B cell (primary cell): ENCODE results near the gene CLIP1. TPM values are rescaled to one million over a fixed set of nuclear protein-coding genes. Genes with fewer than 3 reads are reported as not detected.

Experiments used
- ATAC-seq: fragments of 200-7000 bp; cut with Tn5 transposase; one replicate; pipeline ENCODE4 v1.10.0; 2021; ENCODE audit warnings: low read depth, mild to moderate bottlenecking, moderate number of reproducible peaks, moderate library complexity
- CTCF ChIA-PET: fragments of 350-600 bp; sonication (Branson Sonifier 250); formaldehyde crosslinking; loops from one replicate; lab custom pipeline; 2021; ENCODE audit warnings: antibody characterized with exemption, inconsistent platforms; lab: Charles Lee
- POLR2A ChIA-PET: fragments of 350-600 bp; sonication (Branson Sonifier 250); formaldehyde crosslinking; loops from one replicate; lab custom pipeline; 2021; ENCODE audit warnings: antibody characterized with exemption; lab: Charles Lee
- DNase-seq: peaks from one replicate; pipeline ENCODE4 v3.0.0; 2013
- H2AFZ ChIP-seq: 2 replicates; pipeline ENCODE4 v1.6.1; 2012; ENCODE audit warnings: mild to moderate bottlenecking, low read depth, low read length; ENCODE audit not compliant: insufficient read depth, poor library complexity, severe bottlenecking
- H3K27ac ChIP-seq, 2 donors: 1 replicate in 1 of 2; 2 replicates in 1 of 2; pipeline ENCODE4 v1.5.1; 2012 to 2013; ENCODE audit warnings: low read length in 2 of 2, mild to moderate bottlenecking in 2 of 2, moderate library complexity in 1 of 2
- H3K27me3 ChIP-seq, 4 experiments: fragments of 200-600 bp in 1 of 4; sonication (generic) in 1 of 4; replicated peaks in 1 of 4; 1 replicate in 2 of 4; 2 replicates in 2 of 4; pipeline versions ENCODE4 v1.6.1 to v1.7.0; 2013 to 2016; ENCODE audit warnings: low read length in 3 of 4, mild to moderate bottlenecking in 2 of 4, mixed read lengths in 1 of 4, moderate library complexity in 1 of 4; ENCODE audit not compliant: insufficient read depth in 4 of 4, control insufficient read depth in 3 of 4; ENCODE audit errors: control extremely low read depth in 1 of 4
- H3K36me3 ChIP-seq, 2 experiments: replicated peaks in 1 of 2; 1 replicate in 1 of 2; 2 replicates in 1 of 2; pipeline versions ENCODE4 v1.6.1 to v1.7.1; 2013; ENCODE audit warnings: low read length in 1 of 2; ENCODE audit not compliant: insufficient read depth in 2 of 2, control insufficient read depth in 1 of 2; ENCODE audit errors: control extremely low read depth in 1 of 2, extremely low read depth in 1 of 2
- H3K4me1 ChIP-seq, 2 donors: fragments of 200-600 bp in 1 of 2; sonication (generic) in 1 of 2; 1 replicate in 1 of 2; 2 replicates in 1 of 2; pipeline versions ENCODE4 v1.5.1 to v1.6.1; 2013 to 2017; ENCODE audit warnings: low read length in 2 of 2; ENCODE audit not compliant: control insufficient read depth in 2 of 2, insufficient read depth in 2 of 2
- H3K4me2 ChIP-seq: replicated peaks from 2 replicates; pipeline ENCODE3; 2012; ENCODE audit warnings: mild to moderate bottlenecking, low read depth, low read length; ENCODE audit not compliant: poor library complexity, severe bottlenecking
- H3K4me3 ChIP-seq, 5 experiments: fragments of 200-600 bp in 1 of 5; sonication (generic) in 1 of 5; 1 replicate in 3 of 5; 2 replicates in 2 of 5; pipeline versions ENCODE4 v1.5.1 to v1.7.0; 2011 to 2016; ENCODE audit warnings: low read length in 4 of 5, mild to moderate bottlenecking in 4 of 5, low read depth in 2 of 5, control low read depth in 1 of 5, moderate library complexity in 1 of 5; ENCODE audit not compliant: insufficient read depth in 1 of 5; ENCODE audit errors: control extremely low read depth in 1 of 5, extremely low read depth in 1 of 5
- H3K79me2 ChIP-seq: fragments of 200-600 bp; sonication (generic); one replicate; pipeline ENCODE4 v1.6.0; 2016; ENCODE audit warnings: low read length; ENCODE audit not compliant: control insufficient read depth, insufficient read depth
- H3K9ac ChIP-seq: fragments of 200-600 bp; sonication (generic); 2 replicates; pipeline ENCODE4 v1.6.1; 2017; ENCODE audit warnings: mild to moderate bottlenecking, low read length, moderate library complexity
- H3K9me3 ChIP-seq, 3 donors: one replicate each; pipeline versions ENCODE4 v1.6.1 to v1.7.1; 2013; ENCODE audit warnings: low read length in 2 of 3; ENCODE audit not compliant: control insufficient read depth in 2 of 3, insufficient read depth in 1 of 3; ENCODE audit errors: control extremely low read depth in 1 of 3
- H4K20me1 ChIP-seq: 2 replicates; pipeline ENCODE4 v1.6.0; 2012; ENCODE audit warnings: mild to moderate bottlenecking, low read length; ENCODE audit not compliant: insufficient read depth, control insufficient read depth, poor library complexity, severe bottlenecking
- H3K27ac Mint-ChIP-seq: one replicate; pipeline ENCODE4 v1.8.0; 2021; ENCODE audit warnings: mixed read lengths
- H3K27me3 Mint-ChIP-seq: one replicate; pipeline ENCODE4 v1.8.0; 2021; ENCODE audit warnings: mixed read lengths
- H3K4me1 Mint-ChIP-seq: one replicate; pipeline ENCODE4 v1.8.0; 2021; ENCODE audit warnings: mixed read lengths
- H3K4me3 Mint-ChIP-seq: one replicate; pipeline ENCODE4 v1.8.0; 2021; ENCODE audit warnings: mixed read lengths
- H3K9me3 Mint-ChIP-seq: one replicate; pipeline ENCODE4 v1.8.0; 2022; ENCODE audit warnings: mixed read lengths; ENCODE audit not compliant: insufficient read depth
- EZH2 ChIP-seq: IDR thresholded peaks from 2 replicates; pipeline ENCODE4 v1.6.1; 2012; ENCODE audit warnings: borderline replicate concordance, low read depth, mild to moderate bottlenecking, moderate library complexity, low read length; ENCODE audit not compliant: insufficient read depth, poor library complexity, severe bottlenecking
- WGBS: methylation state at CpG from one replicate; pipeline ENCODE4 v1.1.5; 2013; ENCODE audit warnings: missing lambda C conversion rate; ENCODE audit not compliant: insufficient coverage; 5-methylcytosine and 5-hydroxymethylcytosine counted together
- intact Hi-C: fragments of 100-400 bp; cut with micrococcal nuclease; formaldehyde crosslinking; loops from one replicate; pipeline ENCODE4 v1.10.0; 2022
- polyA plus RNA-seq: library from polyadenylated mRNA; depleted of rRNA; stranded (reverse); fragments of >200 nt; gene quantifications from 2 replicates; pipeline ENCODE4 v1.2.3, GENCODE V29; 2012
- total RNA-seq, 2 donors: library from RNA; stranded (reverse); fragments of 120-200 nt in 1 of 2; gene quantifications; 1 replicate in 1 of 2; 2 replicates in 1 of 2; pipeline versions ENCODE4 v1.2.3 to v1.2.4, GENCODE V29; 2013 to 2022
- TF ChIP-seq, protein P1 (sequence below): fragments of 200-600 bp; IDR thresholded peaks from one replicate; pipeline ENCODE4 v1.8.0; 2022; ENCODE audit warnings: antibody characterized with exemption, mild to moderate bottlenecking

The CLIP1 gene
- total and polyA plus RNA-seq, 2 donors (not counting 1 experiment from before 2014, with no cell fraction given): 17.0 to 64.9 TPM

GRCh38 chr12:122250536-122250935 is 171.9 kb downstream of the CLIP1 start:
- Histone ChIP-seq H3K4me1 (no peaks in the 10 kb centered on the region), H3K27me3 (no peaks in the 10 kb centered on the region)
- 92% methylated on average over 5 of the region's 8 CpGs for WGBS

DNA sequence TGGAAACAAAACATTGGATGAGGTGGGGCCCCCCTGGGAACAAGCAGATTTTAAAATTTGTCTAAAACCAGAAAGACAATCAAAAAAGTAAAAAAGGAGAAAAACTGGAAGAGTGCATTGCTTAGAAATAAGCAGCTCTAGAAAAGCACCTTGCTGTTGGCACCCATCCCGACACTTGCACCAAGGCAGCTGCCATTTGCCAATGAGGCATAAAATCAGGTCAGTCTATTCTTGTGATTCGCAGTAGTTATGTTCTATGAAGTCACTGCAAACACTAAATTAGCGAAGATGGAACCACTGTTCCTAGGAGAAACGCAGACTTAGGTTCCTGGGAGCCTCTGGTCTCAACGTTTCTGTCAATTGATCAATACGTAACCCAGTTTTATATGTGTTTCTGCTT is 172.4 kb downstream of the CLIP1 start:
- ATAC-seq: no peak
- Mint-ChIP-seq H3K4me1 (no peaks in the 10 kb centered on the region), H3K9me3 (no peaks in the 10 kb centered on the region), H3K27me3 (no peaks in the 10 kb centered on the region), H3K4me3 (no peak overlapping the region), H3K27ac (no peak overlapping the region)
- H3K4me2 ChIP-seq: no peak overlapping the region
- intact Hi-C loops: no loop called here
- H3K4me3 ChIP-seq: no peak overlapping the region
- CTCF ChIA-PET: no interaction called here
- no peaks in the 10 kb centered on the region for H3K9me3 ChIP-seq
- POLR2A ChIA-PET: no interaction called here
- no peak for TF ChIP-seq EZH2
- TF ChIP-seq, protein P1, sequence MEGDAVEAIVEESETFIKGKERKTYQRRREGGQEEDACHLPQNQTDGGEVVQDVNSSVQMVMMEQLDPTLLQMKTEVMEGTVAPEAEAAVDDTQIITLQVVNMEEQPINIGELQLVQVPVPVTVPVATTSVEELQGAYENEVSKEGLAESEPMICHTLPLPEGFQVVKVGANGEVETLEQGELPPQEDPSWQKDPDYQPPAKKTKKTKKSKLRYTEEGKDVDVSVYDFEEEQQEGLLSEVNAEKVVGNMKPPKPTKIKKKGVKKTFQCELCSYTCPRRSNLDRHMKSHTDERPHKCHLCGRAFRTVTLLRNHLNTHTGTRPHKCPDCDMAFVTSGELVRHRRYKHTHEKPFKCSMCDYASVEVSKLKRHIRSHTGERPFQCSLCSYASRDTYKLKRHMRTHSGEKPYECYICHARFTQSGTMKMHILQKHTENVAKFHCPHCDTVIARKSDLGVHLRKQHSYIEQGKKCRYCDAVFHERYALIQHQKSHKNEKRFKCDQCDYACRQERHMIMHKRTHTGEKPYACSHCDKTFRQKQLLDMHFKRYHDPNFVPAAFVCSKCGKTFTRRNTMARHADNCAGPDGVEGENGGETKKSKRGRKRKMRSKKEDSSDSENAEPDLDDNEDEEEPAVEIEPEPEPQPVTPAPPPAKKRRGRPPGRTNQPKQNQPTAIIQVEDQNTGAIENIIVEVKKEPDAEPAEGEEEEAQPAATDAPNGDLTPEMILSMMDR: no peak
- WGBS: 100% methylated on average over 3 of the region's 6 CpGs
- no peak overlapping the region for H3K27ac ChIP-seq
- no peaks in the 10 kb centered on the region for H3K27me3 ChIP-seq
- no peak overlapping the region for H2AFZ ChIP-seq
- DNase-seq: no peak
- H3K36me3 ChIP-seq: peaks cover 2 to 38% of the 10 kb centered on the region in 2 experiments
- no peaks in the 10 kb centered on the region for H3K4me1 ChIP-seq
- H3K9ac ChIP-seq: no peak overlapping the region
- peaks cover 26% of the 10 kb centered on the region for H4K20me1 ChIP-seq
- peaks cover 33% of the 10 kb centered on the region for H3K79me2 ChIP-seq

More at GRCh38 chr12:122250536-122250935, 171.9 kb downstream of the CLIP1 start:
- Histone ChIP-seq H3K9me3 (no peaks in the 10 kb centered on the region), H3K4me3 (no peak overlapping the region), H4K20me1 (peaks cover 26% of the 10 kb centered on the region), H3K9ac (no peak overlapping the region), H3K4me2 (no peak overlapping the region), H3K27ac (no peak overlapping the region), H3K79me2 (peaks cover 35% of the 10 kb centered on the region), H3K36me3 (peaks cover 2 to 40% of the 10 kb centered on the region in 2 experiments), H2AFZ (no peak overlapping the region)
- Mint-ChIP-seq H3K4me3 (no peak overlapping the region), H3K27ac (no peak overlapping the region), H3K4me1 (no peaks in the 10 kb centered on the region), H3K9me3 (no peaks in the 10 kb centered on the region), H3K27me3 (no peaks in the 10 kb centered on the region)
- DNase-seq (no peak), ATAC-seq (no peak)
- CTCF ChIA-PET: interaction anchor here (0.5 kb wide), 1 partner anchor 1107 kb away, joined by 3 read pairs; no protein-coding TSS in a partner anchor
- POLR2A ChIA-PET: no interaction called here
- TF ChIP-seq EZH2: no peak
- TF ChIP-seq, protein P1: no peak
- intact Hi-C loops: no loop called here
